GM21423 (cell line): Measurements from ENCODE around the gene GPRIN3.
"Not testable (repeated sequence)": the region's sequence is repeated elsewhere in the genome, so short reads cannot be mapped to it uniquely, and the experiment has no call there.

Source experiments
- ATAC-seq: cut with Tn5 transposase; IDR thresholded peaks from one replicate; pipeline ENCODE4 v1.9.1; 2021; ENCODE audit warnings: mild to moderate bottlenecking, moderate library complexity; ENCODE audit not compliant: unreplicated experiment

The GPRIN3 gene

DNA sequence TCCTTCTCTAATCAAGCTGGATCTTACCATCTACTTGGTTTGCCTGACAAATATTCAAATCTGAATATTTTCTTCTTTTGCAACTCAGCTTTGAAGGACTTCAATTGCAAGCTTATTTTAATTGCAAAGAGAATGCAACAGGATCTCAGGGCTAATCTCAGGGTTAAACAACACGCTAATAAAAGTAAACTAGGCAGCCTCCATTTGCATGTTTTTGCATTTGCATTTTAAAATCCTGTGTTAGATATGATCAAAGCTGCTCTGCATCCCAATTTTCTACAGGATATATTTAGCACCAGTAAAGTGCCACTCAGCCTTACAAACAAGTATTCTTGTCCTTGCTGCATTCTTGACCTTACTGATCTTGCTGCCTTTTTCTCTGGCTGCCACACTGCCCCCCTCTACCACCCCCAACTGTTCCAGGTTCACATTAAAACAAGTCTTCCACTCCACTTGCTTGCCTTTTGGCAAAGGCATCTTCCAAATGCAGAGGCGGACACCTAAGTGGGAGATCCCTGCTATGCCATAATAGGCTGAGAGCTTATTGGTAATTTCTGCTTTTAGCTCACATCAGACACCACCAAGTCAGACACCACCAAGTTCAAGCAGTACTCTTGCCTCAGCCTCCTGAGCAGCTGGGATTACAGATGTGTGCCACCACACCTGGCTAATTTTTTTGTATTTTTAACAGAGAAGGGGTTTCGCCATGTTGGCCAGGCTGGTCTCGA lies 48.1 kb downstream of the GPRIN3 start:
- no peak for ATAC-seq

GRCh38 chr4:89258506-89258905 lies 49.1 kb downstream of the GPRIN3 start:
- no peak for ATAC-seq

GRCh38 chr4:89257376-89257775 lies 50.2 kb downstream of the GPRIN3 start:
- ATAC-seq = no peak

DNA sequence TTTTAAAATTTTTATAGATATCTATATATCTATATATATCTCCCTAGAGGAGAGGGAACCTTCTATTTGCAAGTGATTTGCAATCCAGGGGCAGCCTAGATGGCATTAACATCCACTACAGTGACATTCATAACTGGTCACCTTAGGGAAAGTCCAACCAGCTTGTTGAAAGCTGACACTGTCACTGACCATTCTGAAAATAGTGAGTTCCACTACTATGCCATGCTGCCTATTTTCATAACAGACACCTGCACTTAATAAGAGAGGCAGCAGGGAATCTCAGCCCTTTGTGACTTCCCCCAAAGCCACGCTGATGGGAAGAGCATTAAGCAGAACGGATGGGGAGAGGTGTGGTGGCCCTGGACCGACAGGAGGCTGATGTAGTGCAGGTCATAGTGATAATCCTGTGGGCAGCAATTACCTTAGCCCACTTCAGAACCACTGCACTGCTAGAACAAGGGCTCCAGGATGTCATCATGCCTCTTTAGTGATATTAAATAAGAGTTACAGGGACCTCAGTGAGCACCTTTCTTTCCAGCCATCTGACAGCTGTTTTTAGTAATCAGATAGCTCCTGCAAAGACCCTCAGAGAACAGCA lies 51.3 kb downstream of the GPRIN3 start:
- ATAC-seq = no peak

DNA sequence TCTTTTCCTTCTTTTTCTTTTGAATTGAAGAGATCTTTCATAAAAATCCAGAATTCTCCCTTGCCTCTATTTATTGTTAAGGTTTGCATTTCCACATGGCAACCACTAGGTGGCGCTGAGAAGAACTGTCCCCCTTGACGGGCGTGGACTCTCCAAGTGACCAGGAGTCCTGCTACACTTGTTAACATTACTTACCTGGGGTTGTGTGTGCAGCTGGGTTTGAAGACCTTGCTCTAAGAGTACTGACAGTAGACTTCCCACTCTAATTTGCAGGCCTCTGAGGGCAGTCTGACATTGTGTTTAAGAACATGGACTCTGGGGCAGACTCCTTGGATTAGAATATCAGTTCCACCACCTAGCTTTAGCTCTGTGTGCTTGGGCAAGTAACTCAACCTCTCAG lies 52.8 kb downstream of the GPRIN3 start:
- peak; percentile 59 for ATAC-seq

- ATAC-seq = not testable (repeated sequence)
These were observed 53.3 kb downstream of the GPRIN3 start for GRCh38 chr4:89254347-89254746.

DNA sequence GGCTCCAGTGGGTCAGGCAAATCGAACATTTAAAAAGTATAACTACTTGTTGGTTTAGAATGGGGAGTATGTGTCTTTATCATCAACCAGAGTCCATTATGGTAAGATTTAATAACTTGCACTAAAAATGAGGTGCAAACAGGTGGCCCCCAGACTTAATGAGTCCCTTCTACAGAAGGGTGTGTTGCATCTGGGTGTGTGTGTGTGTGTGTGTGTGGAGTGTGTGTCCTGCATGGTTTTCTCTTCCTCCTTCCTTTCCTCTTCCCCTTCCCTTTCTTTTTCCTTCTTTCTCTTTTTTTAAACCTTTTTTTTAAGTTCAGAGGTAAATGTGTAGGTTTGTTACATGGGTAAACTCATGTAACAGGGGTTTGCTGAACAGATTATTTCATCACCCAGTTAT lies 53.7 kb downstream of the GPRIN3 start:
- no peak for ATAC-seq

- ATAC-seq = no peak
These were observed 54.3 kb downstream of the GPRIN3 start for GRCh38 chr4:89253311-89253710.

DNA sequence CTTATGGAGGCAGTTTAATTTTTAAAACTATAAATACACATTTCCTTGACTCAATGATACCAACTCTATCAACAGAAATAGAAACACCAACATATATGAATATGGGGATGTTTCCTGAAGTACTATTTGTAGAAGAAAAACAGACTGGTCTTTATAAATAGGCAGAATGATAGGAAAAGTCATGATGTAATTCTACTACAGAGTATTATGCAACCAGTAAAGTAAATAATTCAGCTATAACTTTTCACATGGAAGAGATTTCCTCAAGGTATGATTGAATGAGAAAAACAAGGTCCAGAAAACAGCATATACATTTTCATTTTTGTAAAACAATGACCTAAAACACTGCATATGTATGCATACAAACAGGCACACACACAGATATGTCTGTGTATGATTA lies 56.2 kb downstream of the GPRIN3 start:
- ATAC-seq = no peak

DNA sequence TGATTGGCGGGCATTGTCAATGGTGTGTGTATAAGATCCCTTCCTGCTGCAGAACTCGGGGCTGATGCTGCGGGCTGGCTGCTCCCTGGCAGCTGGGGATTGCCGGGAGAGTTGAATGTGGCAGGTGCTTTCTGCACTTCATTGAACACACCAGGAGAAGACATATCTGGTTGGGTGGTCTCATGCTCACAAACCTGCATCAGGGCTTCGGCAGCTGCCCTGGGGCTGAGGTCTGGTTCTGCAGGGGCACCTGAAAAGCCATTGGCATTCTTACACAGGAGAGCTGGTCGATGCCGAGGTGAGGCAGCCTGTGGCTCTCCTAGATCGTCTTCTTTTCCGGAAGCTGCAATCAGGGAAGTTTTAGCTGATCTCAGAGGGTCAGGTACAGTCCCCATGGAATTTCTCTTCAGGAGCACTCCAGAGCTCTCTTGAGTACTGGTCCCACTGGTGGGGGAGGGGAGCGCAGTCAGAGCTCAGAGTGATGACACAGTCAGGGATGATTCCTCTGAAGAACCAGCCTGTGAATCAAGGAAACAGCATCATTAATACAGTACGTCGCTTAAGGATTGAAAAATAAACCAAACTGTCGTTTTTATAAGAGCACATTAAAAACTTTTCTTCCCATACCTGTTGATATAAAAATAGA lies 57.8 kb downstream of the GPRIN3 start:
- ATAC-seq = no peak

- ATAC-seq = no peak
These were observed 58.3 kb downstream of the GPRIN3 start for GRCh38 chr4:89249313-89249712.

DNA sequence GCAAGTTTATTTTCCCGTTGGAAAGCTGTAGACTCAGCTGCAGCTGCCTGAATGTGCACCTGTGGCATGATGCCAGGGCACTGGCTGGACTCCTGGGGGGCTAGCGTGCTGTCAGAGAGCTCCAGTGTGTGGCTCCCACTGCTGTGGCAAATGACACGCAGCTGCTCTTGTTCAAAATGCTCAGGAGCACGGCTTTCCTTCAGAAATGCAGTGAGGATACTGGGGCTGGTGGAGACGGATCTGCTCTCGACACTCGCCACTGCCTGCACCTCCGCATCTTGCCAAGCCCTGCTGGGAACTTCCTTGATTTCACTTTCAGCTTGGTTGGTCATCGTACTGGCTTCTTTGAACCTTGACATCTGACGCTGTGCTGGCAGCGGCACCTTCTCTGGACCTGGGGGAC lies 58.7 kb downstream of the GPRIN3 start:
- ATAC-seq = no peak

- ATAC-seq = no peak
These were observed 59.6 kb downstream of the GPRIN3 start for GRCh38 chr4:89247951-89248350.

DNA sequence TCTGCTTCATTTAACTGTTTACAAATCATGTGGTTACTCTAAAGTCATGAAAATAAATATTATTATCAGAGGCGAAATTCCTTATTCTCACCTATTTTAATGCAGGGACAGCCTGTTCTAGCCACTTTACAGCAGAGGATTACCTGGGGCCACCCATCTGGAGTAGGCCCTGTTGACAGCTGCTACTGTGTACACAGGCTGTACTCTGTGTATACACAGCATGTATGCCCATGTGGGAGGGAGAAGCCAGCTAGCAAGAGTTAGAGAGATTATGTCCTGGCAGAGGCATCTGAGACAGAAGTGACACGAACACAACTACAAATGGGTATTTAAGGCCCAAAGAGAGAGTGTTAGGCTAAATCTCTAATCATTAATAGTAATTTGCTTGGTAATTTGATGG lies 62.1 kb downstream of the GPRIN3 start:
- ATAC-seq = no peak

- ATAC-seq = no peak
These were observed 63.8 kb downstream of the GPRIN3 start for GRCh38 chr4:89243733-89244252.

GRCh38 chr4:89242864-89243732 lies 64.5 kb downstream of the GPRIN3 start:
- ATAC-seq = no peak

- no peak for ATAC-seq
These were observed 65.4 kb downstream of the GPRIN3 start for GRCh38 chr4:89242216-89242615.

DNA sequence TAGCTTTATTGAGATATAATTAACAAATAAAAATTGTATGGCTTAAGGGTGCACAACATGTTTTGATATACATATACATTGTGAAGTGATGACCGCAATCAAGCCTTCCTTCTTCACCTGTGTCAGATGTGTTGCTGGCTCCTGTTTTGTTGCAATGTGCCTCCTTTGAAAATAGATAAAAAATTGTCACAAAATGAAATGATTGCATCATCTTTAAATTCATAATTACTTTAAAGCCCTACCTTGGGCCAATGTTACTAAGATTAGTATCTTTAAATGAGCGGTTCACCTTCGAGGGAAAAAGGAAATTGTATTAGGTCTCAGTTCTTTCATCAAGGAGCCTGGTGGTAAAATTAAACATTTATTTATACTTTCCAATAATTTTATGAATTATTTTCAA lies 77.3 kb downstream of the GPRIN3 start:
- no peak for ATAC-seq

DNA sequence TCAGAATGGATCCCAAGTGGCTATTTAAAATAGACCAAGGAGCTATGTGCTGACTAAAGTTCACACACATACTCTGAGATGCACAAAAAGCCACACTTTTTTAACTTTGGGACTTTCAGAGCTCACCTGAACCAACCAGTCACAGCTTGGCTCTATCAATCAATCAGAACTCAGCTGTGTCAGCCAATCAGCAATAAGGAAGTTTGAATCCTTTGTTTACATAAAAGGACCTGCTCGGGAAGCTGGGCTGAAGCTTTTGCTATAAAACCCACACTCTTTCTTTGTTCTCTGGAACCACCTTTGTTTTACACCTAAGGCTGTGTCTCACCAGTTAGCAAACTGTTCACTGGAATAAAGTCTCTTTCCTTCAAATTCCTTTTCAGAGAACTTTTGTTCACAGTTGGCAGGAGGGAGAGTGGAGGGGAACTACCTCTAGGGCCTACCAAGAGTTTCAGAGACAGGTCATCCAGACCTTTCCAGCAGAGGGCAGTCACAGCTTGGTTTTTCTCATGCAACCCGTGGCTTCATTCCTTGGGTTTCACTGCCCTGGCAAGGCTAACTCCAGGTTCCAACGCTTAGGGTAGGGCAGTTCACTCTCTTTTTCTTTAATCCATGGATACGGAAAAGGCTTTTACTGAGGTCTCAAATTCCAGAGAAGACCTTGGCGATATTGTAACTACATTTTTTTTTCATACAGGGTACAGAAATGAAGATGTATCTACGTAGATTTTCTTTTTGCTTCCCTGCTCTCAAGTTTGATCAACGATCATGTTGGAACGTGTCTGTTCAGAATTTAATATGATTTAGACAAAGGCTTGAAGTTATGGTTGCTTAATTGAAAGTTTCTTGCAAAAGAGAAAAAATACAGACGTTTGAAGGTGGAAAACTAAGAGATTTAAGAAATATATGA lies 80.7 kb downstream of the GPRIN3 start:
- peak; percentile 91 for ATAC-seq

DNA sequence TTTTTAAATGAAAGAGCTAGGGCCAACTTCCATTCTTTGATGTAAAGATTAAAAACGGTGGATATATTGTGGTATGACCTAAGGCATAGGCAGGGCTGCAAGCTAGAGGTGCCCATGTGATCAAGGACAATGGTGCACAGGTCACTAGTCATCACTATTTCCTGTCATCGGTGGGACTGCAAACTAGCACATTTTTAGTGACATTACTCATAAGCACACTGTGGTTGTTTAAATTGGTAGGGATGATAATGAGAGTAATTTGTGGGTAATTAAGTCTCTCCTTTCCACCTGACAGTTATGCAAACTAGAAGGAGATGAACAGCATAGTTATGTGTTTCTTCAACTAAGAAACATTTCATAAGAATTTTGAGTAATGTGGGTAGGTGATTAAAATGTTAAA lies 85.4 kb downstream of the GPRIN3 start:
- ATAC-seq = no peak
